ENCODE measurements around the gene PCDHGA3.
"Not testable (repeated sequence)": the region's sequence is repeated elsewhere in the genome, so short reads cannot be mapped to it uniquely, and the experiment has no call there.

PCDHGA3 gene

GRCh38 chr5:141346017-141346416 lies 2.4 kb downstream of the PCDHGA3 start:
- DNase-seq (ENCODE audit: low read depth in 3 of 3): not testable (repeated sequence)

- peak in 1 of 3 experiments; percentile 27 for DNase-seq (ENCODE audit: low read depth in 3 of 3)
Observed at GRCh38 chr5:141349917-141350619, 6.4 kb downstream of the PCDHGA3 start, which contains the start of gene PCDHGB1. PCDHGB1 (plus strand) TSS chr5:141350099; CDS start chr5:141350261, 162 bp downstream.

- no peak for DNase-seq (ENCODE audit: low read depth in 3 of 3)
Observed at GRCh38 chr5:141351591-141351990, 8.0 kb downstream of the PCDHGA3 start.

GRCh38 chr5:141354900-141355469 lies 11.4 kb downstream of the PCDHGA3 start, which contains the start of gene PCDHGA4:
PCDHGA4 (plus strand) TSS chr5:141355021; CDS start chr5:141355108, 87 bp downstream.
- DNase-seq (ENCODE audit: low read depth in 3 of 3): no peak

GRCh38 chr5:141355641-141356040 lies 12.0 kb downstream of the PCDHGA3 start:
- DNase-seq (ENCODE audit: low read depth in 3 of 3): no peak

GRCh38 chr5:141356133-141356532 lies 12.5 kb downstream of the PCDHGA3 start:
- DNase-seq (ENCODE audit: low read depth in 3 of 3): no peak

GRCh38 chr5:141356950-141357349 lies 13.3 kb downstream of the PCDHGA3 start:
- DNase-seq (ENCODE audit: low read depth in 3 of 3): no peak

GRCh38 chr5:141359790-141360426 lies 16.3 kb downstream of the PCDHGA3 start, which contains the start of gene PCDHGB2:
PCDHGB2 (plus strand) TSS chr5:141359994; CDS start chr5:141360136, 142 bp downstream.
- DNase-seq (ENCODE audit: low read depth in 3 of 3): no peak

- no peak for DNase-seq (ENCODE audit: low read depth in 3 of 3)
Observed at GRCh38 chr5:141360685-141361084, 17.1 kb downstream of the PCDHGA3 start.

GRCh38 chr5:141362719-141363118 lies 19.1 kb downstream of the PCDHGA3 start:
- DNase-seq (ENCODE audit: low read depth in 3 of 3): no peak

GRCh38 chr5:141363952-141364660 lies 20.5 kb downstream of the PCDHGA3 start, which contains the start of gene PCDHGA5:
PCDHGA5 (plus strand) TSS chr5:141364162; CDS start chr5:141364331, 169 bp downstream.
- no peak for DNase-seq (ENCODE audit: low read depth in 3 of 3)

- DNase-seq (ENCODE audit: low read depth in 3 of 3): no peak
Observed at GRCh38 chr5:141366016-141366896, 22.6 kb downstream of the PCDHGA3 start.

- peak in 1 of 3 experiments; percentile 15 for DNase-seq (ENCODE audit: low read depth in 3 of 3)
Observed at GRCh38 chr5:141369994-141370848, 26.6 kb downstream of the PCDHGA3 start, which contains the start of gene PCDHGB3. PCDHGB3 (plus strand) TSS chr5:141370242; CDS start chr5:141370395, 153 bp downstream.

- DNase-seq (ENCODE audit: low read depth in 3 of 3): no peak
Observed at GRCh38 chr5:141371572-141372475, 28.2 kb downstream of the PCDHGA3 start.

- no peak for DNase-seq (ENCODE audit: low read depth in 3 of 3)
Observed at GRCh38 chr5:141373673-141374317, 30.2 kb downstream of the PCDHGA3 start, which contains the start of gene PCDHGA6. PCDHGA6 (plus strand) TSS chr5:141373891; CDS start chr5:141374084, 193 bp downstream.

GRCh38 chr5:141374627-141375026 lies 31.0 kb downstream of the PCDHGA3 start:
- no peak for DNase-seq (ENCODE audit: low read depth in 3 of 3)

- DNase-seq (ENCODE audit: low read depth in 3 of 3): not testable (repeated sequence)
Observed at GRCh38 chr5:141375444-141376155, 32.0 kb downstream of the PCDHGA3 start.

All from stimulated activated CD4-positive, alpha-beta T cell treated with anti-CD3 and anti-CD28 coated beads, TNF-alpha, amount 100 ng/mL, for 24 hours (primary cell).